ENCODE data around the gene FOXO6. TPM values are rescaled to one million over a fixed set of nuclear protein-coding genes. Genes with fewer than 3 reads are reported as not detected.

FOXO6 gene
- polyA plus RNA-seq, 1 of the 3 experiments (the other 2 are of a cell fraction), result 0.35 TPM

GRCh38 chr1:41419584-41420295, 58.5 kb downstream of the FOXO6 start:
- peak overlapping the region; percentile 61; the same call in 1 of the 2 replicates for H2AFZ ChIP-seq (ENCODE audit: low read depth)
- DNase-seq, result no peak
- WGBS (ENCODE audit: low lambda C conversion rate), result 88% methylated on average over 6 of the region's 8 CpGs
- peaks cover 10% of the 10 kb centered on the region for H3F3A ChIP-seq (replicated peaks; ENCODE audit: insufficient read depth)
- H3K9me3 ChIP-seq, result no peaks in the 10 kb centered on the region
- H3K4me3 ChIP-seq (ENCODE audit: low read depth in 2 of 2, low read length in 1 of 2), result no peak overlapping the region
- no peaks in the 10 kb centered on the region for H4K20me1 ChIP-seq (ENCODE audit: insufficient read depth)
- H3K79me2 ChIP-seq (ENCODE audit: insufficient read depth), result no peaks in the 10 kb centered on the region
- no peak overlapping the region for H3K4me2 ChIP-seq
- POLR2A ChIA-PET, result interaction anchor here (1.7 kb wide), 1 partner anchor 15 kb away, joined by 3 read pairs; no protein-coding TSS in a partner anchor
- no peaks in the 10 kb centered on the region for H3K9me2 ChIP-seq
- CTCF ChIA-PET, result interaction anchor here (0.8 to 9.2 kb wide), 14 partner anchors 12 to 154 kb away, joined by 3 to 174 read pairs (median 4); partner anchors contain the start of genes EDN2 and FOXO6
- peaks cover 12 to 28% of the 10 kb centered on the region in 2 experiments; a peak in 3 of 4 replicates for H3K4me1 ChIP-seq (ENCODE audit: control insufficient read depth in 1 of 2, insufficient read depth in 2 of 2, low read depth in 1 of 2, low read length in 1 of 2)
- no peak for TF ChIP-seq YY1 (IDR thresholded peaks at IDR 0.05; ENCODE audit: low read depth)
- no peak for TF ChIP-seq SIN3A (IDR thresholded peaks at IDR 0.05; ENCODE audit: borderline replicate concordance, low read depth, low read length)
- H3K27me3 ChIP-seq (ENCODE audit: insufficient read depth), result no peaks in the 10 kb centered on the region
- no peak overlapping the region for H3K9ac ChIP-seq
- H3K36me3 ChIP-seq (replicated peaks in 1 of 2; ENCODE audit: control insufficient read depth in 1 of 2, insufficient read depth in 2 of 2, low read length in 1 of 2), result no peaks in the 10 kb centered on the region
- peak overlapping the region in 1 of 2 experiments; percentile 65; a peak in 1 of 4 replicates for H3K27ac ChIP-seq (ENCODE audit: low read depth in 2 of 2, low read length in 1 of 2)

DNA sequence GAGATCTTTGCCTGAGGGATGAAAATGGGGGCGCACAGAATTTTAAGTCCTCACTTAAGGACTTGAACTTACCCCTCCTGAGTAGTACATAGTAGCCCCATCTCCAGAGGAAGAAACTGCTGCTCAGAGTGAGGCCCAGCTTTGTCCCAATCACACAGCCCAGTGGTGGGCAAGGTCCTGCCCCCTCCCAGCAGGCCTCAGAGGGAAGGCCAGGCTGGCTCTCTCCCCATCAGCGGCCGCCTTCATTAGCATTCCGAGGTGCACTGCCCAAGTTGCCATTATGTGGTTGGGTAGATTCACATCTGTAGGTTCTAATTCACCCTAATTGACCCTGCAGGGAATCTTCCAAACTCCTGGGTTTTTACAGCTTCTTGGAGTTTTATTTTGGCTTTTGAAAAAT, 59.1 kb downstream of the FOXO6 start:
- Histone ChIP-seq H3K4me3 (ENCODE audit: low read depth in 2 of 2, low read length in 1 of 2) (no peak overlapping the region), H4K20me1 (ENCODE audit: insufficient read depth) (no peaks in the 10 kb centered on the region), H3K4me1 (ENCODE audit: control insufficient read depth in 1 of 2, insufficient read depth in 2 of 2, low read depth in 1 of 2, low read length in 1 of 2) (peaks cover 12 to 22% of the 10 kb centered on the region in 2 experiments; a peak in 3 of 4 replicates), H3F3A (replicated peaks; ENCODE audit: insufficient read depth) (peaks cover 10% of the 10 kb centered on the region), H3K27ac (ENCODE audit: low read depth in 2 of 2, low read length in 1 of 2) (no peak overlapping the region), H3K27me3 (ENCODE audit: insufficient read depth) (no peaks in the 10 kb centered on the region), H3K36me3 (replicated peaks in 1 of 2; ENCODE audit: control insufficient read depth in 1 of 2, insufficient read depth in 2 of 2, low read length in 1 of 2) (no peaks in the 10 kb centered on the region), H3K9ac (no peak overlapping the region), H3K9me3 (no peaks in the 10 kb centered on the region), H2AFZ (ENCODE audit: low read depth) (no peak overlapping the region), H3K9me2 (no peaks in the 10 kb centered on the region), H3K4me2 (no peak overlapping the region), H3K79me2 (ENCODE audit: insufficient read depth) (no peaks in the 10 kb centered on the region)
- ChIA-PET CTCF (interaction anchor here (0.7 to 9.2 kb wide), 13 partner anchors 12 to 155 kb away, joined by 3 to 174 read pairs (median 5); partner anchors contain the start of gene FOXO6), POLR2A (interaction anchor here (0.8 to 1.7 kb wide), 2 partner anchors 12 to 16 kb away, joined by 3 read pairs; no protein-coding TSS in a partner anchor)
- no peak for TF ChIP-seq USF2 (IDR thresholded peaks at IDR 0.05; ENCODE audit: borderline replicate concordance, low read depth, low read length)
- no peak for TF ChIP-seq SMC3 (IDR thresholded peaks at IDR 0.05; ENCODE audit: low read depth, low read length)
- TF ChIP-seq, protein P1, sequence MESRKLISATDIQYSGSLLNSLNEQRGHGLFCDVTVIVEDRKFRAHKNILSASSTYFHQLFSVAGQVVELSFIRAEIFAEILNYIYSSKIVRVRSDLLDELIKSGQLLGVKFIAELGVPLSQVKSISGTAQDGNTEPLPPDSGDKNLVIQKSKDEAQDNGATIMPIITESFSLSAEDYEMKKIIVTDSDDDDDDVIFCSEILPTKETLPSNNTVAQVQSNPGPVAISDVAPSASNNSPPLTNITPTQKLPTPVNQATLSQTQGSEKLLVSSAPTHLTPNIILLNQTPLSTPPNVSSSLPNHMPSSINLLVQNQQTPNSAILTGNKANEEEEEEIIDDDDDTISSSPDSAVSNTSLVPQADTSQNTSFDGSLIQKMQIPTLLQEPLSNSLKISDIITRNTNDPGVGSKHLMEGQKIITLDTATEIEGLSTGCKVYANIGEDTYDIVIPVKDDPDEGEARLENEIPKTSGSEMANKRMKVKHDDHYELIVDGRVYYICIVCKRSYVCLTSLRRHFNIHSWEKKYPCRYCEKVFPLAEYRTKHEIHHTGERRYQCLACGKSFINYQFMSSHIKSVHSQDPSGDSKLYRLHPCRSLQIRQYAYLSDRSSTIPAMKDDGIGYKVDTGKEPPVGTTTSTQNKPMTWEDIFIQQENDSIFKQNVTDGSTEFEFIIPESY (IDR thresholded peaks at IDR 0.05; ENCODE audit: borderline replicate concordance, low read depth), result no peak
- no peak for TF ChIP-seq MAX (IDR thresholded peaks at IDR 0.05; ENCODE audit: low read depth)
- no peak for TF ChIP-seq NRF1 (IDR thresholded peaks at IDR 0.05; ENCODE audit: low read depth, low read length)
- no peak for TF ChIP-seq TCF12 (IDR thresholded peaks at IDR 0.05)
- TF ChIP-seq POLR2AphosphoS5 (IDR thresholded peaks at IDR 0.05; ENCODE audit: low read depth, low read length), result no peak
- TF ChIP-seq JUND (IDR thresholded peaks at IDR 0.05), result no peak
- no peak for TF ChIP-seq EP300 (IDR thresholded peaks at IDR 0.05; ENCODE audit: borderline replicate concordance in 1 of 2, low read depth in 1 of 2, low read length in 1 of 2)
- no peak for TF ChIP-seq RFX5 (IDR thresholded peaks at IDR 0.05; ENCODE audit: low read length)
- no peak for TF ChIP-seq MEF2A (IDR thresholded peaks at IDR 0.05; ENCODE audit: borderline replicate concordance, low read depth)
- WGBS (ENCODE audit: low lambda C conversion rate), result 83% methylated on average over 4 of the region's 4 CpGs
- DNase-seq, result no peak
